Neuronal stem cell (in vitro differentiated cells): Measurements from ENCODE around the gene PRR20G.

Experiments used
- DNase-seq: peaks from one replicate; pipeline ENCODE4 v3.0.0-alpha.2; 2013; ENCODE audit warnings: low spot score
- H2AFZ ChIP-seq: one replicate; pipeline ENCODE4 v1.6.1; 2013; ENCODE audit warnings: mild to moderate bottlenecking, low read length, inconsistent platforms
- H2AK5ac ChIP-seq: 2 replicates; pipeline ENCODE4 v1.6.1; 2013; ENCODE audit warnings: low read depth, mild to moderate bottlenecking, inconsistent platforms, low read length, moderate library complexity, mixed read lengths
- H2BK120ac ChIP-seq: 2 replicates; pipeline ENCODE4 v1.6.1; 2013; ENCODE audit warnings: low read depth, mild to moderate bottlenecking, inconsistent platforms, low read length, moderate library complexity, mixed read lengths
- H2BK12ac ChIP-seq: one replicate; pipeline ENCODE4 v1.6.1; 2013; ENCODE audit warnings: low read length, inconsistent platforms
- H2BK15ac ChIP-seq: 2 replicates; pipeline ENCODE4 v1.6.1; 2013; ENCODE audit warnings: mild to moderate bottlenecking, low read length, inconsistent platforms, mixed read lengths
- H2BK5ac ChIP-seq: one replicate; pipeline ENCODE4 v1.6.1; 2013; ENCODE audit warnings: inconsistent platforms, mild to moderate bottlenecking, low read length, moderate library complexity
- H3K14ac ChIP-seq: one replicate; pipeline ENCODE4 v1.6.1; 2013; ENCODE audit warnings: low read length, inconsistent platforms
- H3K18ac ChIP-seq: 2 replicates; pipeline ENCODE4 v1.6.1; 2013; ENCODE audit warnings: low read length, inconsistent platforms
- H3K23ac ChIP-seq: 2 replicates; pipeline ENCODE4 v1.6.1; 2013; ENCODE audit warnings: low read depth, mild to moderate bottlenecking, mixed read lengths, low read length, inconsistent platforms; ENCODE audit not compliant: poor library complexity
- H3K27ac ChIP-seq: replicated peaks from 3 replicates; pipeline ENCODE4 v1.5.1; 2013; ENCODE audit warnings: low read length, inconsistent platforms
- H3K27me3 ChIP-seq, 3 experiments: 2 replicates each; pipeline ENCODE4 v1.6.1; 2013; ENCODE audit warnings: low read length in 3 of 3, mild to moderate bottlenecking in 2 of 3, inconsistent platforms in 1 of 3, low read depth in 1 of 3, mixed read lengths in 1 of 3, moderate library complexity in 1 of 3; ENCODE audit not compliant: control insufficient read depth in 3 of 3, insufficient read depth in 3 of 3
- H3K36me3 ChIP-seq, 2 donors: replicated peaks in 1 of 2; 2 replicates each; pipeline ENCODE4 v1.6.1; 2013; ENCODE audit warnings: low read length in 2 of 2; ENCODE audit not compliant: control insufficient read depth in 2 of 2, insufficient read depth in 2 of 2
- H3K4ac ChIP-seq: 2 replicates; pipeline ENCODE4 v1.6.1; 2013; ENCODE audit warnings: inconsistent platforms, mild to moderate bottlenecking, low read length, moderate library complexity
- H3K4me1 ChIP-seq, 2 donors: 1 replicate in 1 of 2; 2 replicates in 1 of 2; pipeline ENCODE4 v1.6.1; 2013; ENCODE audit warnings: low read length in 2 of 2, low read depth in 1 of 2; ENCODE audit not compliant: control insufficient read depth in 2 of 2, insufficient read depth in 1 of 2
- H3K4me2 ChIP-seq: one replicate; pipeline ENCODE4 v1.6.1; 2013; ENCODE audit warnings: mild to moderate bottlenecking, low read length, inconsistent platforms; ENCODE audit not compliant: insufficient read depth, poor library complexity, severe bottlenecking
- H3K4me3 ChIP-seq, 2 donors: 2 replicates each; pipeline ENCODE4 v1.5.1; 2013; ENCODE audit warnings: low read length in 2 of 2, mild to moderate bottlenecking in 2 of 2, inconsistent platforms in 1 of 2, moderate library complexity in 1 of 2
- H3K79me1 ChIP-seq: one replicate; pipeline ENCODE4 v1.6.1; 2013; ENCODE audit warnings: low read depth, mild to moderate bottlenecking, inconsistent platforms, low read length, moderate library complexity
- H3K9ac ChIP-seq: one replicate; pipeline ENCODE4 v1.6.1; 2013; ENCODE audit warnings: mild to moderate bottlenecking, low read depth, low read length, inconsistent platforms; ENCODE audit not compliant: poor library complexity
- H3K9me3 ChIP-seq, 2 donors: replicated peaks in 1 of 2; 2 replicates each; pipeline versions ENCODE3 to v1.6.1; 2013; ENCODE audit warnings: low read length in 2 of 2, mild to moderate bottlenecking in 2 of 2, inconsistent platforms in 1 of 2, low read depth in 1 of 2, mixed read lengths in 1 of 2, moderate library complexity in 1 of 2; ENCODE audit not compliant: control insufficient read depth in 2 of 2, insufficient read depth in 1 of 2
- H4K8ac ChIP-seq: one replicate; pipeline ENCODE4 v1.6.1; 2013; ENCODE audit warnings: low read depth, mild to moderate bottlenecking, inconsistent platforms, low read length, moderate library complexity
- H4K91ac ChIP-seq: one replicate; pipeline ENCODE4 v1.6.1; 2013; ENCODE audit warnings: low read length, low read depth, mild to moderate bottlenecking, inconsistent platforms; ENCODE audit not compliant: poor library complexity
- WGBS, 2 donors: extraction: QIAGEN DNeasy Blood & Tissue Kit; methylation state at CpG; one replicate each; pipeline ENCODE4 v1.1.7; 2013; ENCODE audit warnings: missing lambda C conversion rate in 2 of 2, mixed read lengths in 1 of 2; ENCODE audit not compliant: insufficient read length in 2 of 2, insufficient replicate concordance in 1 of 2; ENCODE audit errors: extremely low coverage in 2 of 2; 5-methylcytosine and 5-hydroxymethylcytosine counted together

Gene PRR20G

GRCh38 chr3:127259882-127260281 lies 28.0 kb downstream of the PRR20G start:
- Histone ChIP-seq H2BK5ac (no peak overlapping the region), H2BK12ac (no peak overlapping the region), H4K91ac (no peak overlapping the region), H3K27ac (no peak overlapping the region), H2BK15ac (no peak overlapping the region), H3K4me2 (no peak overlapping the region), H3K9ac (no peak overlapping the region), H4K8ac (no peak overlapping the region), H3K4me1 (peaks cover 0 to 6% of the 10 kb centered on the region in 2 donors), H2AK5ac (no peak overlapping the region), H2BK120ac (no peak overlapping the region), H3K9me3 (no peaks in the 10 kb centered on the region), H2AFZ (no peak overlapping the region), H3K14ac (no peak overlapping the region), H3K36me3 (no peaks in the 10 kb centered on the region), H3K79me1 (no peaks in the 10 kb centered on the region), H3K4ac (no peak overlapping the region), H3K18ac (no peak overlapping the region), H3K27me3 (peaks cover 0 to 12% (median 0%) of the 10 kb centered on the region in 3 experiments), H3K23ac (no peak overlapping the region), H3K4me3 (no peak overlapping the region)
- no CpG with 5 or more reads among the region's 4 CpGs for WGBS, 2 donors
- no peak for DNase-seq

- Histone ChIP-seq H2BK15ac (no peak overlapping the region), H2BK5ac (peak overlapping the region; percentile 16), H3K79me1 (no peaks in the 10 kb centered on the region), H3K4ac (no peak overlapping the region), H3K4me3 (no peak overlapping the region), H3K18ac (no peak overlapping the region), H3K9ac (no peak overlapping the region), H3K27ac (no peak overlapping the region), H2BK12ac (no peak overlapping the region), H3K4me1 (peaks cover 3% of the 10 kb centered on the region in 2 donors), H3K14ac (no peak overlapping the region), H3K23ac (no peak overlapping the region), H3K36me3 (no peaks in the 10 kb centered on the region), H2AK5ac (no peak overlapping the region), H3K4me2 (no peak overlapping the region), H3K9me3 (no peaks in the 10 kb centered on the region), H4K91ac (no peak overlapping the region), H2AFZ (no peak overlapping the region), H2BK120ac (no peak overlapping the region), H3K27me3 (peaks cover 0 to 12% (median 0%) of the 10 kb centered on the region in 3 experiments), H4K8ac (no peak overlapping the region)
- DNase-seq = no peak
- WGBS, 2 donors = no CpG with 5 or more reads among the region's 2 CpGs
Measured at GRCh38 chr3:127258733-127259132, 29.1 kb downstream of the PRR20G start.

GRCh38 chr3:127257351-127257750 lies 30.5 kb downstream of the PRR20G start:
- Histone ChIP-seq H3K36me3 (no peaks in the 10 kb centered on the region), H2BK5ac (no peak overlapping the region), H3K4me1 (peaks cover 3% of the 10 kb centered on the region in 2 donors), H2AK5ac (peak overlapping the region; percentile 33), H4K8ac (no peak overlapping the region), H3K4me2 (no peak overlapping the region), H2AFZ (no peak overlapping the region), H3K18ac (peak overlapping the region; percentile 26), H3K9me3 (no peaks in the 10 kb centered on the region), H3K79me1 (no peaks in the 10 kb centered on the region), H3K4me3 (no peak overlapping the region), H3K4ac (no peak overlapping the region), H3K14ac (peak overlapping the region; percentile 50), H3K9ac (no peak overlapping the region), H2BK120ac (no peak overlapping the region), H2BK15ac (peak overlapping the region; percentile 11), H3K23ac (no peak overlapping the region), H3K27me3 (peaks cover 0 to 12% (median 0%) of the 10 kb centered on the region in 3 experiments), H2BK12ac (no peak overlapping the region), H3K27ac (no peak overlapping the region), H4K91ac (no peak overlapping the region)
- no peak for DNase-seq
- no CpG with 5 or more reads among the region's 5 CpGs for WGBS, 2 donors

- no peak for DNase-seq
- WGBS, 2 donors = no CpG with 5 or more reads among the region's 10 CpGs
Measured at GRCh38 chr3:127256733-127257271, 31.0 kb downstream of the PRR20G start.

More at GRCh38 chr3:127256733-127257271, 31.0 kb downstream of the PRR20G start:
- Histone ChIP-seq H2BK12ac (no peak overlapping the region), H3K79me1 (no peaks in the 10 kb centered on the region), H3K9ac (no peak overlapping the region), H4K8ac (no peak overlapping the region), H3K18ac (peak overlapping the region; percentile 22), H3K27ac (no peak overlapping the region), H4K91ac (no peak overlapping the region), H3K14ac (no peak overlapping the region), H3K4me3 (no peak overlapping the region), H2BK120ac (no peak overlapping the region), H3K4me1 (peaks cover 3% of the 10 kb centered on the region in 2 donors), H3K4me2 (no peak overlapping the region), H2BK5ac (no peak overlapping the region), H3K27me3 (peaks cover 0 to 12% (median 0%) of the 10 kb centered on the region in 3 experiments), H2AK5ac (peak overlapping the region; percentile 33), H3K36me3 (no peaks in the 10 kb centered on the region), H3K9me3 (no peaks in the 10 kb centered on the region), H2AFZ (no peak overlapping the region), H3K4ac (no peak overlapping the region), H3K23ac (no peak overlapping the region), H2BK15ac (no peak overlapping the region)
